DMS 273 (cell line): ENCODE measurements around the gene IFNA10.
"Not testable (repeated sequence)": the region's sequence is repeated elsewhere in the genome, so short reads cannot be mapped to it uniquely, and the experiment has no call there.

Experiments used
- DNase-seq: peaks from one replicate; lab custom pipeline; 2025; ENCODE audit not compliant: unreplicated experiment; lab: John Stamatoyannopoulos, UW

IFNA10 gene

DNA sequence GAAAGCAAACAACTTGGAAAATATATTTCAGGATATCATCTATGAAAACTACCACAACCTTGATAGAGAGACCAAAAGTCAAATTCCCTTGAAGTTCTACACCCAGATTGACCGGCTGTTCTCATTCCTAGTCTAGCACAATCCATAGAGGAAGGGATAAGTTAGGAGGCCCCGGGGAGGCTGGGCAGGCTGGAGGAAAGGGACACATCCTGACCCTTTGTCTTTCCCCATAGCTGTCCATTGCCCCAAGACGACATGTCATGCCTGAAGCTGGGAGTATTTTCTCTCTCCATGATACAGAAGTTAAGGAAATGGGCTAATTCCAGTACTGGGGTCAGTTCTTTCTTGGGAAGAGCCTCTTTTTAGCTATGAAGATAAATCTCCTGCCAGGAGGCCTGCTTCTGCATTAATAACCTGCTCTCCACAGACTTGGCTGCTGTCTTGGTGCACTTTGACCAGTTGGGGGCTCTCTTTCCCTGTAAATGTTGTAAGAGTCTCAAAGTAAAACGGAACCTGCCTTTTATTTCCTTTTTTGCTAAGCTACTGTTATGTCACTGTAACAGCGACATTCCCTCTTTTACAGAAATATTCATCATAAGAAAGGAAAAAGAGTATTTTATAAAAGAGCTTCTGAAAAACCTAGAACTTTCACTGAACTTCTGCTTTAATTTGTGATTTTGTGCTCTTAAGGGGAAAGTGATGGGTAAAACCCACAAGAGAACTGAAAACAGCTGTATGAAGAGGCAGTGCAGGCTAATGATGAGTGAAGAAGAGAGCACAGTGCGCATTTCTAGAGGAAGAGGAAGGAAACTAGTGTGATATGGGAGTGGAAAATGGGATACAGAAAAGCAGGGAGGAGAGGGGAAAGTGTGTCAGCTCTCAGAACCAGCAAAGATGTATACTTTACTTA lies 11.8 kb downstream of the IFNA10 start:
- peak; percentile 51 for DNase-seq

- not testable (repeated sequence) for DNase-seq
Observed at GRCh38 chr9:21187487-21187886, 19.5 kb downstream of the IFNA10 start, which contains the start of gene IFNA4. Gene IFNA4, minus strand, starts transcription at chr9:21187587. Its CDS starts 56 bp downstream, at chr9:21187531.

DNA sequence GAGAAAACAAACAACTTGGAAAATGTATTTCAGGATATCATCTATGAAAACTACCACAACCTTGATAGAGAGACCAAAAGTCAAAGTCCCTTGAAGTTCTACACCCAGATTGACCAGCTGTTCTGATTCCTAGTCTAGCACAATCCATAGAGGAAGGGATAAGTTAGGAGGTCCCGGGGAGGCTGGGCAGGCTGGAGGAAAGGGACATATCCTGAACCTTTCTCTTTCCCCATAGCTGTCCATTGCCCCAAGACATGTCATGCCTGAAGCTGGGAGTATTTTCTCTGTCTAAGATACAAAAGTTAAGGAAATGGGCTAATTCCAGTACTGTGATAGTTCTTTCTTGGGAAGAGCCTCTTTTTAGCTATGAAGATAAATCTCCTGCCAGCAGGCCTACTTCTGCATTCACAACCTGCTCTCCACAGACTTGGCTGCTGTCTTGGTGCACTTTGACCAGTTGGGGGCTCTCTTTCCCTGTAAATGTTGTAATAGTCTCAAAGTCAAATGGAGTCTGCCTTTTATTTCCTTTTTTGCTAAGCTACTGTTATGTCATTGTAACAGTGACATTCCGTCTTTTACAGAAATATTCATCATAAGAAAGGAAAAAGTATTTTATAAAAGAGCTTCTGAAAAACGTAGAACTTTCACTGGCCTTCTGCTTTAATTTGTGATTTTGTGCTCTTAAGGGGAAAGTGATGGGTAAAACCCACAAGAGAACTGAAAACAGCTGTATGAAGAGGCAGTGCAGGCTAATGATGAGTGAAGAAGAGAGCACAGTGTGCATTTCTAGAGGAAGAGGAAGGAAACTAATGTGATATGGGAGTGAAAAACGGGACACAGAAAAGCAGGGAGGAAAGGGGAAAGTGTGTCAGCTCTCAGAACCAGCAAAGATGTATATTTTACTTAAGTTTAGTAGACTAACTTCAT lies 23.9 kb downstream of the IFNA10 start:
- peak; percentile 54 for DNase-seq

DNA sequence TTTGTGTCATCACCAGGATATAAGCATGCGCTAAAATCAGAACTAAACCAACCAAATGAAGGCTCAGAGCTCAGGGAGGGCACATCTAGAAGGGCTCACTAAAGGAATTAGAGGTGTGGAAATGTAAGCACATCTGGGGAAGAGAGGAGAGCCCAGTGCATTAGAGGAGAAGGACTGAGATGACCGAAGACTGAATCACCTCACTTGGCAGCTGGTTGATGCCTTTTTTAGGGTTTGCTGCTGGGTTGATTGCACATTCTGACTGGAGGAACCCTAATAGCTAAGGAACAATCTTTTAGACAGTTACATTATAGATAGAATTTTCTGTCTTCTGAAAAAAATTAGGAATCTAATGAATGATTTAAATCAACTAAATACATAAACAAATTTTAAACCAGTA lies 32.3 kb downstream of the IFNA10 start:
- DNase-seq = no peak

GRCh38 chr9:21172156-21172555 lies 34.8 kb downstream of the IFNA10 start:
- DNase-seq = no peak

DNA sequence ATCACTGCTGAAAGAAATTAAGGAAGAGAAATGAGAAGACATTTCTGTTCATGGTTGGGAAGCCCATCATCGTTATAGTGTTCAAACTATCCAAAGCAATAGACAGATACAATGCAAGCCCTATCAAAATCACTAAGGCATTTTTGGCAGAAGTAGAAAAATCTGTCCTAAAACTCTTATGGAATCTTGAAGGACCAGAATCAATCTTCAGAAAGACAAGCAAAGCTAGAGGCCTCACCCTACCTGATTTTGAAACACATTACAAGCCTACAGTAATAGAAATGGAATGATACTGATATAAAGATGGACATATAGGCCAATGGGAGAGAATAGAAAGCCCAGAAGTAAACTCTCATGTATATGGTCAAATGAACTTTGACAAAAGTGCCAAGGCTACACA lies 35.6 kb downstream of the IFNA10 start:
- DNase-seq = no peak

GRCh38 chr9:21166560-21166959 lies 40.4 kb downstream of the IFNA10 start, which contains the start of gene IFNA21:
Gene IFNA21, minus strand, starts transcription at chr9:21166660. Its CDS starts 48 bp downstream, at chr9:21166612.
- DNase-seq = not testable (repeated sequence)

- DNase-seq = no peak
Observed at GRCh38 chr9:21165516-21165915, 41.4 kb downstream of the IFNA10 start.

GRCh38 chr9:21160178-21160577 lies 46.8 kb downstream of the IFNA10 start:
- DNase-seq = no peak
